GM21529 (cell line): ENCODE results near the gene SEC23A.
"Not testable (repeated sequence)": the region's sequence is repeated elsewhere in the genome, so short reads cannot be mapped to it uniquely, and the experiment has no call there.

Experiments used
- ATAC-seq: cut with Tn5 transposase; IDR thresholded peaks from one replicate; pipeline ENCODE4 v1.9.1; 2021; ENCODE audit not compliant: unreplicated experiment

SEC23A gene

GRCh38 chr14:39094515-39094914 lies 8.5 kb downstream of the SEC23A start:
- ATAC-seq, result no peak

DNA sequence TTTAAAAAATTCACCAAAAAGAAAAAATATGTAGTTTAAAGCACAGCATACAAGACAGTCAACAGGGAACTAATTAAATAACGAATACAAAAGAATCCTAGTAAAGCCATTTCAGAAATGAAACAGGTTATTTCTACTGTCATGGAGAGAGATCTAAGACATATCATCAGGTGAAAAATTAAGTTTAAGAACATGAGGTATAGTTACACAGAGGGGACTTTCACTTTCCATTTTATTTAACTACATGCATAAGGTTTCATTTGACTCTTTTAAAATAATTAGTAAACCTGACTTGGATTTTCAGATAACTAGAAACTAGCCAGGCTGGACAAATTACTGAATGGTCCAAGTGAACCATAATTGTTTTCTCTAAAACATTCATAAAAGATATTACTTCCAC lies 11.3 kb downstream of the SEC23A start:
- ATAC-seq, result no peak

DNA sequence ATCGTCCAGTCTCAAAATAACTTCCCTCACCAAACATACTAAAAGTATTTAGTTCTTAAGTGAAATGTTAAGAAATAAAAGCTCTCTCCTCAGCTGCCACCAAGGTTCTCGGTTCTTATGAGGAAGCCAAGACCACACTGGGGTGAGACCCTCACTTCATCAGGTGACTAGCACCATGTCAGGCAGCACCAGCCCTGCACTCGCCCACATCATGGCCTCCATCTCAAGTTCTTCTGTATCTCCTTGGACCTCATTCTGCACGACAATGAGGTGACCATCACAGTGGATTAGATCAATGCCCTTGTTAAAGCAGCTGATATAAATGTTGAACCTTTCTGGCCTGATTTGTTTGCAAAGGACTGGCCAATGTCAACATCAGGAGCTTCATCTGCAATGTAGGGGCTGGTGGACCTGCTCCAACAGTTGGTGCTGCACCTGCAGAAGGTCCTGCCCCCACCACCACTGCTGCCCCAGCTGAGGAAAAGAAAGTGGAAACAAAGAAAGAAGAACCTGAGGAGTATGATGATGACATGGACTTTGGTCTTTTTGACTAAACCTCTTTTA lies 12.4 kb downstream of the SEC23A start:
- ATAC-seq, result no peak

DNA sequence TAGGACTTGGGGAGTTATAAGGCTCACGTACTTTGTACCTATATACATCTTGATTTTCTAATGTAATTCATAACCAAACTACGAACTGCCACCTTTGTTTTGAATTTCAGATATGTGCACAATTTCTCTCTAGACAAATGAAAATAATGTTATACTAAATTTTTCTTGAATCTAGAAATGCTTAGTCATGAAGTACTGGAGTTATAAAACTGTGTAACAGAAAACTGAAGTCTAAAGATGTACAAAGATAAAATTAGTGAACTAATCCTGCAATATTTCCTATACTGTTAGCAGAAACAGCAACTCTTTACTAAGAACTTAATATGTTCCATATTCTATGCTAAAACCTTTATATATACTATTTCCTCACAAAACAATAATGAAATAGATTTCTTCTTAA lies 15.5 kb downstream of the SEC23A start:
- no peak for ATAC-seq

DNA sequence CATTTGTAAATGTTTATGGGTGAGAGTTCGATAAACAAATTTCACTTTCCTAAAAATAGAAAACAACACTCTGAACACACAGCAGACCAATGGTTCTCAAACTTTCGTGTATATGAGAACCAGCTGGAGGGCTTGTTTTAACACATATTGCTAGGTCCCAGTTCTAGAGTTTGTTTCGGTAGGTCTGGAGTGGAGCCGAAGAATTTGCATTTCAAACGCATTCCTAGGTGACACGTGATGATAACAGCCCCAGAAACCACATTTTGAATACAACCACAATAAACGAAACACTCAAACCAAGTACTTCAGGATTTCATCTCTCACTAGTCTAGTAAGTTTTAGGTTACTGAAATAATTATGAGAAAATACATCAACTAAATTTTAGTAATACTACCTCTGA lies 17.1 kb downstream of the SEC23A start:
- no peak for ATAC-seq

GRCh38 chr14:39083127-39083526 lies 19.9 kb downstream of the SEC23A start:
- ATAC-seq, result no peak

DNA sequence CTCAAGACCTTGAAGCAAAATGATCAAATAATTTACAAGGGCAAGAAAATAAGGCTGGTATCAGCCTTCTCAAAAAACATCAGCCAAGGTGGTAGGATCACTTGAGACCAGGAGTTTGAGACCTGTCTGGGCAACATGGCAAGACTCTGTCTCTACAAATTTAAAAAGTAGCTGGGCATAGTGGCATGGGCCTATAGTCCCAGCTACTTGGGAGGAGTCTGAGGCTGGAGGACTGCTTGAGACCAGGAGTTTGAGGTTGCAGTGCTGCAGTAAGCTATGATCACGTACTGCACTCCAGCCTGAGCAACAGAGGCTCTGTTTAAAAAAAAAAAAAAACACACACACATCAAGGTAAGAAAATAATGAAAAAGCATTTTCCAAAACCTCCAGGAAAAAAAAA lies 22.1 kb downstream of the SEC23A start:
- ATAC-seq, result no peak

DNA sequence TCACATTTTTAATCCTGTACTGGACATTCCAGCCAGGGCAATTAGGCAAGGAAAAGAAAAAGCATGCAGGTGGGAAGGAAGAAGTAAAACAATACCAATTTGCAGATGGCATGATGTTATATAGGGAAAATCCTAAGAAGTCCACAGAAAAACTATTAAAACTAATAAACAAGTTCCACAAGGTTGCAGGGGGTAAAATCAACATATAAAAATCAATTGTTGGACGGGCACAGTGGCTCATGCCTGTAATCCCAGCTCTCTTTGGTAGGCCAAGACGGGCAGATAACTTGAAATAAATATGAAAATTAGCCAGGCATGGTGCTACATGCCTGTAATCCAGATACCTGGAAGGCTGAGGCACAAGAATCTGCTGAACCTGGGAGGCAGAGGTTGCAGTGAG lies 31.9 kb downstream of the SEC23A start:
- ATAC-seq, result no peak

DNA sequence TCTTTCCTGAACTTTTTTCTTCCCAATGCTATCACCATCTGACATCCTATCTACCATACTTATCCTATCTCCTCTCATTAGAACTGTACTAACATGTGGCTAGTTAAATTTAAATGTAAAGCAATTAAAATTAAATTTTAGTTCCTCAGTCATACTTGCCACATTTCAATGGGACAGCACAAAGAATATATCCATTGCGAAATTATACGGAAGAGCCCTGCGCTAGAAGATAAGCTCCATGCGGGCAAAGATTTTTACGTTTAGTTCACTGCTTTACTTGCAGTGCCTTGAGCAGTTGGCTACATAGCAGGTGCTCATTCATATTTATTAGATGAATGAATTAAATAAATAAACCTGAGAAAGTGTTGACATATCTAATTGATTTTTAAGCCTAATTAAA lies 33.1 kb downstream of the SEC23A start:
- no peak for ATAC-seq

DNA sequence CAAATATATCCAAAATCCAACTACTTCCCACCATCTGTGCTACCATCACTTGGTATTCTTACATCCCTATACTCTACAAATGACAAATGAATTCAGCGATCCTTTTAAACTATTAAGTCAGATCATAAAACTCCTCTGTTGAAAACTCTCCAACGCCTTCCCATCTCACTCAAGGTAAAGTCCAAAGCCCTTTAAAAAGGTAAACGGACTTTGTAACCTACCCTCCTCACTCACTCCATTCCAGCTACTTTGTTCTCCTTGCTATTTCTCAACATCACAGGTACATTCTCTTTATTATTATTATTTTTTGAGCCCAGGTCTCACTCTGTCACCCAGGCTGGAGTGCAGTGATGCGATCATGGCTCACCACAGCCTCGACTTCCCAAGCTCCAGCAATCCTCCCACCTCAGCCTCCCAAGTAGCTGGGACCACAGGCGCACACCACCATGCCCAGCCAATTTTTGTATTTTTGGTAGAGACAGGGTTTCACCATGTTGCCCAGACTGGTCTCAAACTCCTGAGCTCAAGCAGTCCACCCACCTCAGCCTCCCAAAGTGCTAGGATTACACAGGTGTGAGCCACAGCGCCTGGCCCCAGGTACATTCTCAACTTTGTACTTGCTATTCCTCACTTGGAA lies 33.7 kb downstream of the SEC23A start:
- not testable (repeated sequence) for ATAC-seq

- ATAC-seq, result peak; percentile 98
Measured at GRCh38 chr14:39060818-39061437, 42.1 kb downstream of the SEC23A start.

- no peak for ATAC-seq
Measured at GRCh38 chr14:39055786-39056474, 47.1 kb downstream of the SEC23A start.

GRCh38 chr14:39052869-39053454 lies 50.1 kb downstream of the SEC23A start:
- not testable (repeated sequence) for ATAC-seq

GRCh38 chr14:39050389-39050788 lies 52.6 kb downstream of the SEC23A start:
- no peak for ATAC-seq

DNA sequence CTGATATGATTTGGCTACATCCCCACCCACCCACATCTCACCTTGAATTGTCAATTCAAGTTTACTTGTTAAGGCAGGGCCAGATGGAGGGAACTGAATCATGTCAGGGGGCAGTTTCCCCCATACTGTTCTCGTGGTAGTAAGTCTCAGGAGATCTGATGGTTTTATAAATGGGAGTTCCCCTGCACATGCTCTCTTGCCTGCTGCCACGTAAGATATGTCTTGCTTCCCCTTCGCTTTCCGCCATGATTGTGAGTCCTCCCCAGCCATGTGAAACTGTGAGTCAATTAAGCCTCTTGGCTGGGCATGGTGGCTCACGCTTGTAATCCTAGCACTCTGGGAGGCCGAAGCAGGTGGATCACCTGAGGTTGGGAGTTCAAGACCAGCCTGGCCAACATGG lies 57.1 kb downstream of the SEC23A start:
- not testable (repeated sequence) for ATAC-seq

- ATAC-seq, result no peak
Measured at GRCh38 chr14:39043352-39043943, 59.6 kb downstream of the SEC23A start.

- no peak for ATAC-seq
Measured at GRCh38 chr14:39040529-39040928, 62.5 kb downstream of the SEC23A start.

GRCh38 chr14:39038542-39038941 lies 64.5 kb downstream of the SEC23A start:
- no peak for ATAC-seq

DNA sequence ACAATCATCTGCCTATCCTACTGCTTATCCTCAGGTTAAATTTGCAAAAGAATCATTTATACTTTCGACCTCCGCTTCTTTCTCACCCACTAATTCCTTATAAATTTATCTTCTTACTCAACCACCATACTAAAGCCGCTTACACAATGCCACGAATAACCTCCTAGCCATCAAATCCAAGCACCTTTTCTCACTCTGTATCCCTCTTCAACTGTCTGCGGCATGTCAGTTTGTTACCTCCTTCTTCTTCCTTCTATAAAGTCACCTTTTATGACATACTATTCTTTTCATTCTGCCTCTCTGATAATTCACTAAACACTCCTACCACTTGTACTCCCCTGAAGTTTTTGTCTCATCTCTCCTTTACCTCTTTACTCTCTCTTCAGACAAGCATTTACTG lies 66.3 kb downstream of the SEC23A start:
- no peak for ATAC-seq

GRCh38 chr14:39035336-39035735 lies 67.7 kb downstream of the SEC23A start:
- ATAC-seq, result no peak
